ENCODE measurements around the gene SLC37A2.

- TF ChIP-seq, protein P1, sequence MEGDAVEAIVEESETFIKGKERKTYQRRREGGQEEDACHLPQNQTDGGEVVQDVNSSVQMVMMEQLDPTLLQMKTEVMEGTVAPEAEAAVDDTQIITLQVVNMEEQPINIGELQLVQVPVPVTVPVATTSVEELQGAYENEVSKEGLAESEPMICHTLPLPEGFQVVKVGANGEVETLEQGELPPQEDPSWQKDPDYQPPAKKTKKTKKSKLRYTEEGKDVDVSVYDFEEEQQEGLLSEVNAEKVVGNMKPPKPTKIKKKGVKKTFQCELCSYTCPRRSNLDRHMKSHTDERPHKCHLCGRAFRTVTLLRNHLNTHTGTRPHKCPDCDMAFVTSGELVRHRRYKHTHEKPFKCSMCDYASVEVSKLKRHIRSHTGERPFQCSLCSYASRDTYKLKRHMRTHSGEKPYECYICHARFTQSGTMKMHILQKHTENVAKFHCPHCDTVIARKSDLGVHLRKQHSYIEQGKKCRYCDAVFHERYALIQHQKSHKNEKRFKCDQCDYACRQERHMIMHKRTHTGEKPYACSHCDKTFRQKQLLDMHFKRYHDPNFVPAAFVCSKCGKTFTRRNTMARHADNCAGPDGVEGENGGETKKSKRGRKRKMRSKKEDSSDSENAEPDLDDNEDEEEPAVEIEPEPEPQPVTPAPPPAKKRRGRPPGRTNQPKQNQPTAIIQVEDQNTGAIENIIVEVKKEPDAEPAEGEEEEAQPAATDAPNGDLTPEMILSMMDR (IDR thresholded peaks at IDR 0.05), result no peak
- TF ChIP-seq POLR2A (IDR thresholded peaks at IDR 0.05) (no peak), EP300 (IDR thresholded peaks at IDR 0.05) (no peak)
These were observed 18.1 kb downstream of the SLC37A2 start for GRCh38 chr11:125081098-125081798.
